ENCODE data around the gene ABR. TPM values are rescaled to one million over a fixed set of nuclear protein-coding genes. Genes with fewer than 3 reads are reported as not detected.

Gene ABR
- total RNA-seq, 4 donors from 2014 or later, result 286 to 1,099 (median 522) TPM

- 81 to 88% methylated on average over 11 to 28 of the region's 28 CpGs for WGBS, 2 donors (ENCODE audit: low coverage in 1 of 2)
Measured at GRCh38 chr17:1159431-1160180, 20.2 kb downstream of the ABR start.

GRCh38 chr17:1158879-1159278 is 20.9 kb downstream of the ABR start:
- intact Hi-C loops (cut with DNase I; ENCODE audit: low total_unique reads) (no loop called here), in situ Hi-C loops (cut with MboI; ENCODE audit: low pct_ligation_motif_present in 1 of 4, low pct_unique_long_range_greater_than_20kb in 1 of 4, low sequenced_read_pairs in 3 of 4) (no loop called here)
- WGBS, 2 donors (ENCODE audit: low coverage in 1 of 2), result 82 to 91% methylated on average over 6 to 8 of the region's 8 CpGs
- Histone ChIP-seq H3K4me1 (no peaks in the 10 kb centered on the region), H3K27ac (no peak overlapping the region), H3K27me3 (no peaks in the 10 kb centered on the region), H3K4me3 (no peak overlapping the region), H3K9me3 (no peaks in the 10 kb centered on the region), H3K36me3 (no peaks in the 10 kb centered on the region)
- DNase-seq, result no peak
- TF ChIP-seq EP300 (IDR thresholded peaks at IDR 0.05; ENCODE audit: low read depth), result no peak
- TF ChIP-seq, protein P1, sequence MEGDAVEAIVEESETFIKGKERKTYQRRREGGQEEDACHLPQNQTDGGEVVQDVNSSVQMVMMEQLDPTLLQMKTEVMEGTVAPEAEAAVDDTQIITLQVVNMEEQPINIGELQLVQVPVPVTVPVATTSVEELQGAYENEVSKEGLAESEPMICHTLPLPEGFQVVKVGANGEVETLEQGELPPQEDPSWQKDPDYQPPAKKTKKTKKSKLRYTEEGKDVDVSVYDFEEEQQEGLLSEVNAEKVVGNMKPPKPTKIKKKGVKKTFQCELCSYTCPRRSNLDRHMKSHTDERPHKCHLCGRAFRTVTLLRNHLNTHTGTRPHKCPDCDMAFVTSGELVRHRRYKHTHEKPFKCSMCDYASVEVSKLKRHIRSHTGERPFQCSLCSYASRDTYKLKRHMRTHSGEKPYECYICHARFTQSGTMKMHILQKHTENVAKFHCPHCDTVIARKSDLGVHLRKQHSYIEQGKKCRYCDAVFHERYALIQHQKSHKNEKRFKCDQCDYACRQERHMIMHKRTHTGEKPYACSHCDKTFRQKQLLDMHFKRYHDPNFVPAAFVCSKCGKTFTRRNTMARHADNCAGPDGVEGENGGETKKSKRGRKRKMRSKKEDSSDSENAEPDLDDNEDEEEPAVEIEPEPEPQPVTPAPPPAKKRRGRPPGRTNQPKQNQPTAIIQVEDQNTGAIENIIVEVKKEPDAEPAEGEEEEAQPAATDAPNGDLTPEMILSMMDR (IDR thresholded peaks at IDR 0.05), result no peak
- no peak for TF ChIP-seq POLR2AphosphoS5 (IDR thresholded peaks at IDR 0.05)
- TF ChIP-seq POLR2A (IDR thresholded peaks at IDR 0.05), result no peak

More at GRCh38 chr17:1159431-1160180, 20.2 kb downstream of the ABR start:
- no peaks in the 10 kb centered on the region for H3K27me3 ChIP-seq
- no peak for DNase-seq
- peaks cover 0 to under 1% (median under 1%) of the 10 kb centered on the region in 4 donors for H3K4me1 ChIP-seq
- TF ChIP-seq, protein P1 (IDR thresholded peaks at IDR 0.05), result no peak
- TF ChIP-seq EP300 (IDR thresholded peaks at IDR 0.05; ENCODE audit: low read depth), result no peak
- no peak for TF ChIP-seq POLR2A (IDR thresholded peaks at IDR 0.05)
- TF ChIP-seq POLR2AphosphoS5 (IDR thresholded peaks at IDR 0.05), result no peak
- no peaks in the 10 kb centered on the region for H3K36me3 ChIP-seq
- in situ Hi-C loops (cut with MboI; ENCODE audit: low pct_ligation_motif_present in 1 of 4, low pct_unique_long_range_greater_than_20kb in 1 of 4, low sequenced_read_pairs in 3 of 4), result no loop called here
- H3K27ac ChIP-seq, result no peak overlapping the region
- H3K4me3 ChIP-seq, result no peak overlapping the region
- no peaks in the 10 kb centered on the region for H3K9me3 ChIP-seq
- intact Hi-C loops (cut with DNase I; ENCODE audit: low total_unique reads), result no loop called here

DNA sequence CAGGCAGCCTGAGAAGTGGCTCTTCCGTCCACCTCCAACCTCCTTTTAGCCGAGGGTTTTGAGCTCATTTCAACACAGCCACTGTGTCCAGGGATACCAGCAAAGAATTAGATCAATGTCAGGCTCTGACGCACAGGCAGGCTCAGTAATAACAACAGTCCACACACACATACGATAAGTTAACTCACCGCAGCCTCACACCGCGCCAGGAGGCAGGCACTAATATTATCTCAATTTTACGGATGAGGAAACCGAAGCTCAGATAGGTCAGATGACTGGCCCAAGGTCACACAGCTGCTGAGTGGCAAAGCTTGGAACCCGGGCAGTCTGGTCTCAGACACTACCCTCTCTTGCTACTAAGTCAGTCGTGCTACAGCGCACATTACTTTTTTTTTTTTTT is 22.9 kb downstream of the ABR start:
- H3K4me1 ChIP-seq, result no peaks in the 10 kb centered on the region
- H3K27me3 ChIP-seq, result no peaks in the 10 kb centered on the region
- H3K36me3 ChIP-seq, result no peaks in the 10 kb centered on the region
- intact Hi-C loops (cut with DNase I; ENCODE audit: low total_unique reads) (no loop called here), in situ Hi-C loops (cut with MboI; ENCODE audit: low pct_ligation_motif_present in 1 of 4, low pct_unique_long_range_greater_than_20kb in 1 of 4, low sequenced_read_pairs in 3 of 4) (no loop called here)
- 94 to 96% methylated on average over 10 to 12 of the region's 12 CpGs for WGBS, 2 donors (ENCODE audit: low coverage in 1 of 2)
- H3K27ac ChIP-seq, result no peak overlapping the region
- no peaks in the 10 kb centered on the region for H3K9me3 ChIP-seq
- DNase-seq, result no peak
- H3K4me3 ChIP-seq, result no peak overlapping the region
- TF ChIP-seq POLR2A (IDR thresholded peaks at IDR 0.05) (no peak), POLR2AphosphoS5 (IDR thresholded peaks at IDR 0.05) (no peak), EP300 (IDR thresholded peaks at IDR 0.05; ENCODE audit: low read depth) (no peak)

DNA sequence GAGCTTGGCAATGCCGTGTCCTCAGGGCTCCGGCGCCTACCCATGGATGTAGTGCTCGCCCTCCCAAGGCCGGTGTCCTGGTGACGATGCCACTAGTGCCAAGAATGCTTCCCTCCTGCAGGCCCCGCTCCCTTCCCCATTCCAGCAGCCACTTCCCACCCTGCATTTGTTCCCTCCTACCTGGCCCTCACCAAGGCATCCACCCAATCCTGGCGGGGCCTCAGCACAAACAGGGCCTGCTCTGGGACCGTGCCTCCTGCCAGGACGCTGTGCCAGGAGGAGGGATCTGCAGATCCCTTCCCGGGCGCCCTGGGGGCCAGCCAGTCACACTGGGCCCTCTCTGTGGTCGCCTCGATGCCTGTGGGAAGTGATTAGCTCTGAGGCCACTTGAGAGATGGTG is 25.1 kb downstream of the ABR start:
- H3K27me3 ChIP-seq, result no peaks in the 10 kb centered on the region

More for the DNA sequence above, 25.1 kb downstream of the ABR start:
- Histone ChIP-seq H3K4me3 (no peak overlapping the region), H3K36me3 (no peaks in the 10 kb centered on the region), H3K27ac (no peak overlapping the region), H3K9me3 (no peaks in the 10 kb centered on the region), H3K4me1 (no peaks in the 10 kb centered on the region)
- DNase-seq, result no peak
- WGBS, 2 donors (ENCODE audit: low coverage in 1 of 2), result 84% methylated on average over 14 of the region's 14 CpGs; no CpG with 5 or more reads in 1 of the 2 donors
- TF ChIP-seq, protein P1 (IDR thresholded peaks at IDR 0.05), result no peak
- TF ChIP-seq EP300 (IDR thresholded peaks at IDR 0.05; ENCODE audit: low read depth) (no peak), POLR2A (IDR thresholded peaks at IDR 0.05) (no peak), POLR2AphosphoS5 (IDR thresholded peaks at IDR 0.05) (no peak)
- in situ Hi-C loops (cut with MboI; ENCODE audit: low pct_ligation_motif_present in 1 of 4, low pct_unique_long_range_greater_than_20kb in 1 of 4, low sequenced_read_pairs in 3 of 4) (no loop called here), intact Hi-C loops (cut with DNase I; ENCODE audit: low total_unique reads) (no loop called here)

All from transverse colon (tissue), 4 donors.